Stimulated activated CD8-positive, alpha-beta memory T cell treated with anti-CD3 and anti-CD28 coated beads, Interleukin-4, amount 100 ng/mL, for 4 hours (primary cell): ENCODE data around the gene DNAH12.

Source experiments
- DNase-seq, 2 donors: peaks; one replicate each; pipeline ENCODE4 v3.0.0-alpha.2; 2020; ENCODE audit warnings: low read depth in 2 of 2, low spot score in 1 of 2

Gene DNAH12, protein sequence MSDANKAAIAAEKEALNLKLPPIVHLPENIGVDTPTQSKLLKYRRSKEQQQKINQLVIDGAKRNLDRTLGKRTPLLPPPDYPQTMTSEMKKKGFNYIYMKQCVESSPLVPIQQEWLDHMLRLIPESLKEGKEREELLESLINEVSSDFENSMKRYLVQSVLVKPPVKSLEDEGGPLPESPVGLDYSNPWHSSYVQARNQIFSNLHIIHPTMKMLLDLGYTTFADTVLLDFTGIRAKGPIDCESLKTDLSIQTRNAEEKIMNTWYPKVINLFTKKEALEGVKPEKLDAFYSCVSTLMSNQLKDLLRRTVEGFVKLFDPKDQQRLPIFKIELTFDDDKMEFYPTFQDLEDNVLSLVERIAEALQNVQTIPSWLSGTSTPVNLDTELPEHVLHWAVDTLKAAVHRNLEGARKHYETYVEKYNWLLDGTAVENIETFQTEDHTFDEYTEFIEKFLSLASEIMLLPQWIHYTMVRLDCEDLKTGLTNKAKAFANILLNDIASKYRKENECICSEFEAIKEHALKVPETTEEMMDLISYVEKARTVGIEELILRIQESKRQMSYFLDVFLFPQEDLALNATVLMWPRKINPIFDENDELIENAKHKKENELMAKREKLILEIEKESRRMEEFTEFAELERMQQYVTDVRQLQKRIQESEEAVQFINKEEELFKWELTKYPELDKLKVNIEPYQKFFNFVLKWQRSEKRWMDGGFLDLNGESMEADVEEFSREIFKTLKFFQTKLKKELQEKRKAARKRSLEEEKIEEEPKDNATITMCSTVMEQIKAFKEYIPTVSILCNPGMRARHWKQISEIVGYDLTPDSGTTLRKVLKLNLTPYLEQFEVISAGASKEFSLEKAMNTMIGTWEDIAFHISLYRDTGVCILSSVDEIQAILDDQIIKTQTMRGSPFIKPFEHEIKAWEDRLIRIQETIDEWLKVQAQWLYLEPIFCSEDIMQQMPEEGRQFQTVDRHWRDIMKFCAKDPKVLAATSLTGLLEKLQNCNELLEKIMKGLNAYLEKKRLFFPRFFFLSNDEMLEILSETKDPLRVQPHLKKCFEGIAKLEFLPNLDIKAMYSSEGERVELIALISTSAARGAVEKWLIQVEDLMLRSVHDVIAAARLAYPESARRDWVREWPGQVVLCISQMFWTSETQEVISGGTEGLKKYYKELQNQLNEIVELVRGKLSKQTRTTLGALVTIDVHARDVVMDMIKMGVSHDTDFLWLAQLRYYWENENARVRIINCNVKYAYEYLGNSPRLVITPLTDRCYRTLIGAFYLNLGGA (N-terminal part only)

DNA sequence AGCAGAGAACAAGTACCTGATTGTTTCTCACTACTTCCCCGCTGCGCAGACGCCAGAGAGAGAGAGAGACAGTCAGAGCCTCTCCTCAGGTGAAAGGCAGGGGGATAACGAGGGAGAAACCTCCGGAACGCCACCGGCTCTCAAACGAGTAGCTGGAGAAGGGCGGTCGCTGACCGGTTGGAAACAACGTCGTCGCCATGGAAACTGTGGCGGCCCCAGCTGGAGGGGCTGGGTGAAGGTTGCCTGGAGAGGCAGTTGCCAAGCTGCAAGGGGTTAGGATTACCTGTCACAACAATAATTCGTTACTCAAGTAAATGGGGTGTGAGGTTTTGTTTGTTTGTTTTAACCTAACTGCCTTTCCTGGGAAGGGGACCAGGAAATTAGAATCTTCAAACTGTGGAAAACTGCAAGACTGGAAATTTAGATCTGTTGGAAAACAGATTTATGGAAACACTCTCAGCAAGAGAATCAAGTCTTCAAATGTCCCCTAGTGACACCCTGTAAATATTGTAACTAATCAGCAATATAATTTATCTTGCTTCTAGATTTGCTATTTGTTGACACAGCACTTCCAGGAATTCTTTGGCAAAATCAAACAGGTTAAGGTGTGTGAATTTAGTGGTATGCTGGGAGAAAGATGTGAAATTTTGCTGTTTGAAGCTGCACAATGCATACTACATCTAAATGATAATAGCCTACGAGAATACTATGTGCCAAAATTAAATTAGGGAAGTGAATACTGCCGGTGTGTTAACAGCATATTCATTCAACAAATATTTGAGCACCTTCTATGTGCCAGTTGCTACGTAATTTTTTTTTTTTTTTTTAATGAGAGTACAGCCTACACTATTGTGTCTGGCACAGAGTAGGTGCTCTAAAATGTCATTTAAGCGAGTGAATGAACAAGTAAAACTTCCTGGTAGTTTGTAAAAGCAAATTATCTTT lies at the start of gene DNAH12:
Gene DNAH12, minus strand, starts transcription at position 164 of the 945 bp plus-strand sequence. CDS start 1,474 bp downstream, outside the sequence.
- DNase-seq = no peak

DNA sequence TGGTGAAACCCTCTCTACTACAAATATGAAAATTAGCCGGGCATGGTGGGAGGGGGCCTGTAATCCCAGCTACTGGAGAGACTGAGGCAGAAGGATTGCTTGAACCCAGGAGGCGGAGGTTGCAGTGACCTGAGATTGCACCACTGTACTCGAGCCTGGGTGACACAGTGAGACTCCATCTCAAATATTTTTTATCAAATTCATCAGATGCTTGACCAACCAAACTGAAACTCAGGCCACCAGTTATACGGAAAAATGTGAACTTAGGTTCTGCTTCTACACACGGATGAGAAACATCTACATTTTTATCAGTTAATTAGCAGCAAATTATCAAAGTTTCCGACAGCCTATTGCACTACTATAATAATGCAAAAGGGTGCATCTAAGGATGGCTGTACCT lies 48.2 kb upstream of the DNAH12 start:
- DNase-seq = no peak

DNA sequence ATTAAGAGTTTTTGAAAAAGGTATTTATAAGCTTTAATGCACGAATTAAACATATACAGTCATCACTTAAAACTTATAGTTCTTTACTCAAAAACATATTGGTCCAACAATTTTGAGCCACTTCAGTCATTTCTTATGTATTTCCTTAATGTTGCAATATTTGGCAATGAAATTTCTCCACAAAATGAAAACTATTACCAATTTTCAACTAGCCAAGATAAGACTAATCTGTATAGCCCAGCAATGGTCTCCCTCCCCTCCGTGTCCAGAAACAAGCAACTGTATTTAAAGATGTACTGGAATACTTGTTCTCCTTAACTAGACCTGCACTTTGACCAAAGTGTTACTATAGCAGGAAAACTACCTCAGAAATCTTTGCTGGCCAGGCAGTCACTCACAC lies 43.8 kb upstream of the DNAH12 start:
- no peak for DNase-seq

DNA sequence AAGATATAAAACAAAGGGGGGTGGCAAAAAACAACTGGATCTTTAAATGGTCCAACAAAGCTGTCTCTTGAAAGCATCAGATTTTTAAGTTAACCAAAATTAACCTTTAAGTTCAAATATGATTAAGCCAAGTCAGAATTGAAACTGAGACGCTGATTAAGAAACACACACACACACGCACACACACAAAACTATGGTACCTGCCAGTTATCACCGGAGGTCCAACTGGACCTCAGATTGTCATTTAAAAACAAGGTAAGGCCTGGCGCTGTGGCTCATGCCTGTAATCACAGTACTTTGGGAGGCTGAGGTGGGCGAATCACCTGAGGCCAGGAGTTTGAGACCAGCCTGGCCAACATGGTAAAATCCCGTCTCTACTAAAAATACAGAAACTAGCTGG lies 42.6 kb upstream of the DNAH12 start:
- no peak for DNase-seq

DNA sequence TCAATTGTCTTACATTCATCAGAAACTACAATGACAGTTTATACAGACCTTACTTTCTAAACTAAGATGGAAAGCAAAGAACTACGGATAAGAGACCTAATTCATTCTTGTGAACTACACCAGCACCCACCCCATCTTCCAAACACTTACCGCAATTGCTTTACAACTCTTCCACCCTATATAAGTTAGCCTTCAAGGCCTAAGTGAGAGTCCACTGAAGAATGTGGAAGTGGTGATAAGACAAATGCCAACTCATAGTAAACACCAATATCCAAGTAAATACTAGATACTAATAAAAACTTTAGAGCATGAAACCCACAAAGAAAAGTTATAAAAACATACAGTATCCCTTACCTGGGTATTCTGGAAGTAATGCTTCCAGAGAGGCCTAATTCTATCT lies 39.4 kb upstream of the DNAH12 start:
- no peak for DNase-seq

DNA sequence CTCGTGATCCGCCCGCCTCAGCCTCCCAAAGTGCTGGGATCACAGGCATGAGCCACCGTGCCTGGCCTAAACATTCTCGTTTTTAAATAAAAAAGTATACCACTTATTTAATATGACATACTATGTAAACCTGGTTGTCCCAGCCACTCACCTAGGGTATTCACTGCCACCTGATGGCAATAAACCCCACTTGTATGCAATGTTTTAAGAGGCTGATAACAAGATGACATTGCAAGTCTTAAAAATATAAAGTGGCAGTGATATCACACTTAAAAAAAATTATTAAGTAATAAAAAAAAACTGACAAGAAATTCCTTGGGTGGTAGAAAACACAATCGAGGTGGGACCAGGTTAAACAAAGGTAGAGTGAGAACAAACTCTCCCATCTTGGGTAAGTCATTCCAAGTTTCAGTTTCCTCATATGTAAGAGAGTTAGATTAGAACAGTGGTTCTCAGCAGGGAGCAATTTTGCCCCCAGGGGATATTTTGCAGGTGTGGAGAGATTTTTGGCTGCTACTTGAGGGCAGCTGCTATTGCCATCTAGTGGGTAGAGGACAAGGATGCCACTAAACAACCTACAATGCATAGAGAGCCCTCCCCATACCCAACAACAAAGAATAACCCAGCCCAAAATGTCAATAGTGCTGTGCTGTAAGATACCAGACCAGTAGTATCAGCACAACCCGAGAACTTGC lies 38.5 kb upstream of the DNAH12 start:
- no peak for DNase-seq

DNA sequence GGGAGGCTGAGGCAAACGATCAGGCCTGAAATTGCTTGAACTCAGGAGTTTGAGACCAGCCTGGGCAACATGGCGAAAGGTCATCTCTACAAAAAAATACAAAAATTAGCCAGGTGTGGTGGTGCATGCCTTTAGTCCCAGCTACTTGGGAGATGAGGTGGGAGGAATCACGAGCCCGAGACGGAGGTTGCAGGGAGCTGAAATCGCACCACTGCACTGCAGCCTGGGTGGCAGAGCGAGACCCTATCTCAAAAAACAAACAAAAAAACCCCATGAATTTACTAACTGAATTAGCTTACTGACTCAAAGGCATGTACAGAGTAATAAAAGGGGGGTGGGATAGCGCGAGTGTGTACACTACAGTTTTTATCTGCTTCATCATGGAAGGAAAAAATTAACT lies 33.7 kb upstream of the DNAH12 start:
- DNase-seq = no peak

DNA sequence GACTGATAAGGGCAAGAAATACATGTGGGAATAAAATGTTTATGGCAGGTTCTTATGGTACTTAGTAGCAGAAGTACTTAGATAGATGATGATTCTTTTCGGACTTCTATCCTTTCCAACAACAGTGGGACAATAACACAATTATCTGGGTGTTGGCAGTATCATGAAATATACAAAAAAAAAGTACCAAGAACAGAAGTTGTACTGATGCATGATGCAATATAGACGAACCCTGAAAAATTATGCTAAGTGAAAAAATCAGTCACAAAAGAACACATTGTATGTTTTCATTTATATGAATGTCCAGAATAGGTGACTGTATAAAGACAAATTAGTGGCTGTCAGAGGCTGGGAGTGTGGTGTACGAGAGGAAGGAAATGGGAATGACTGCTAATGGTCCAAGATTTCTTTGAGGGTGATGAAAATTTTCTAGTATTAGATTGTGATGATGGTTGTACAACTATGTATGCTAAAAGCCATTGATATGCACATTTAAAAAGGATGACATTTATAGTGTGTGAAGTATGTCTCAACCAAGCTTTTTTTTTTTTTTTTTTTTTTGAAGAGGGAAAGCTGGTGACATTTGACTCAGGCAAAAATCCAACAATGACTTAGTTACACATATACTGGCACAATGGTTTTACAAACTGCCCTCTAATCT lies 32.0 kb upstream of the DNAH12 start:
- DNase-seq = no peak

DNA sequence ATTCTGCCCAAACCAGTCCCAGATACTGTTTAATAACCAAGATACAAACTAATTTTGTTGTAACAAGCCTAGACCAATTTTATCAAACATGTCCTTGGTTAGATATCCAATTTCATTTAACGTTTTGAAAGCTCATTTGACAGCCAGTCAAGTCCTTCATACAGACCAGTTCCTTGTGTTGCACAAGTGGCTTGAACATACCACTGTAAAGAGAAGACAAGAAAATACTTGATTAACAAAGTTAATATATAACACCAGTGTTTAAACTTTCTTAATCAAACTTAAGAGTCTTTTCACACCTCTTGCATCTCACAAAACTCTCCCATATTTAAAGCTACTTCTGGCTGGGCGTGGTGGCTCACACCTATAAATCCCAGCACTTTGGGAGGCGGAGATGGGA lies 28.0 kb upstream of the DNAH12 start:
- DNase-seq = no peak

DNA sequence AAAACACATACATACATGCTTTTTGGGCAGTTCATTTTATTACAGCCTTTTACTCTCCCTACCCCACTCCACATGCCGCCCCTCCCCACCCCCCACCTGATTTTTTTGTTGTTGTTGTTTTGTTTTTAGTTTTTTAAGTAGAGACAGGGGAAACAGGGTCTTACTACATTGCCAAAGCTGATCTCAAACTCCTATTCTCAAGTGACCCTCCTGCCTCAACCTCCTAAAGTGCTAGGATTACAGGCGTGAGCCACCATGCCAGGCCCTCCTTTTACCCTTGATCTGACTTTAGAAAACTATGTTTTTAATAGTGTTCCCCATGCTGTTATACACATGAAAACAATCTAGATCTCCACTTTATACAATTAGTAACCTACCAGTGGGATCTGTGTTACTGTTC lies 26.7 kb upstream of the DNAH12 start:
- no peak for DNase-seq

DNA sequence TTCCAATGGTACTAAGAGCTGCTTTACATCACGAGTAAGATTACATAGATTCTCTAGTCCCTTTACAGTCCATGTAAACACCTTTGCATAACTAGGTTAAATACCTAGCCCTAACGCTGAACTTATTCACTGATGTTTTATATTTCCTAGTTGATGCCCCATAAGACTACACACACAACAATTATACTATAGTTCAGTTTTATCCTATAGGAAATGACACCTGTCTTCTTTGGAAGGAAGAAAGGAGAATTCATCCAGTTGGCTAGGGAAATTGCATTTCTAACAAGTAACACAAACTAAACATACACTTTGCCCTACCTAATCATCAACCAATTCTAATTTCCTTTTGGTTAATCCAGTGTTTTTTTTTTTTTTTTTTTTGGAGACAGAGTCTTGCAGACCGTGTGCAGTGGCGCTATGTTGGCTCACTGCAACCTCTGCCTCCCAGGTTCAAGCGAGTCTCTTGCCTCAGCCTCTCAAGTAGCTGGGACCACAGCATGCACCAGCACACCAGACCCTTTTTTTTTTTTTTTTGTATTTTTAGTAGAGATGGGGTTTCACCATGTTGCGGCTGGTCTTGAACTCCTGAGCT lies 25.8 kb upstream of the DNAH12 start:
- no peak for DNase-seq

DNA sequence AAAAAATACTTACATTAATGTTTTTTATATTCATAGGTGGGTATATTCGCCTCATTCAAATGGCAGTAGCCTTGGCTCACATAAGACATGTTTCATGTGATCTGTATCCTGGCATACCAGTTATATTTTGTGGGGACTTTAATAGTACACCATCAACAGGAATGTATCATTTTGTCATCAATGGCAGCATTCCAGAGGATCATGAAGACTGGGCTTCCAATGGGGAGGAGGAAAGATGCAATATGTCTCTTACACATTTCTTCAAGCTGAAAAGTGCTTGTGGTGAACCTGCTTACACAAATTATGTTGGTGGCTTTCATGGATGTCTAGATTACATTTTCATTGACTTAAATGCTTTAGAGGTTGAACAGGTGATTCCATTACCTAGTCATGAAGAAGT lies 15.4 kb upstream of the DNAH12 start:
- DNase-seq = no peak

DNA sequence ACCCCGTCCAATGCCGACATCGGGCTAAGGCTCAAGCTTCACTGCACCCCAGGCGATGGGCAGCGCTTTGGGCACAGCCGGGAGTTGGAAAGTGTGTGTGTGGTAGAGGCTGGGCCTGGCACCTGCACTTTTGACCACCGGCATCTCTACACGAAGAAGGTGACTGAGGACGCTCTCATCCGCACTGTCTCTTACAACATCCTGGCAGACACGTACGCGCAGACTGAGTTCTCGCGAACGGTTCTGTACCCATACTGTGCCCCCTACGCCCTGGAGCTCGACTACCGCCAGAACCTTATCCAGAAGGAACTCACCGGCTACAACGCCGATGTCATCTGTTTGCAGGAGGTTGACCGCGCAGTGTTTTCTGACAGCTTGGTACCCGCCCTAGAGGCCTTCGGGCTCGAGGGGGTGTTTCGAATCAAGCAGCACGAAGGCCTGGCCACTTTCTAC lies 13.0 kb upstream of the DNAH12 start:
- no peak for DNase-seq

DNA sequence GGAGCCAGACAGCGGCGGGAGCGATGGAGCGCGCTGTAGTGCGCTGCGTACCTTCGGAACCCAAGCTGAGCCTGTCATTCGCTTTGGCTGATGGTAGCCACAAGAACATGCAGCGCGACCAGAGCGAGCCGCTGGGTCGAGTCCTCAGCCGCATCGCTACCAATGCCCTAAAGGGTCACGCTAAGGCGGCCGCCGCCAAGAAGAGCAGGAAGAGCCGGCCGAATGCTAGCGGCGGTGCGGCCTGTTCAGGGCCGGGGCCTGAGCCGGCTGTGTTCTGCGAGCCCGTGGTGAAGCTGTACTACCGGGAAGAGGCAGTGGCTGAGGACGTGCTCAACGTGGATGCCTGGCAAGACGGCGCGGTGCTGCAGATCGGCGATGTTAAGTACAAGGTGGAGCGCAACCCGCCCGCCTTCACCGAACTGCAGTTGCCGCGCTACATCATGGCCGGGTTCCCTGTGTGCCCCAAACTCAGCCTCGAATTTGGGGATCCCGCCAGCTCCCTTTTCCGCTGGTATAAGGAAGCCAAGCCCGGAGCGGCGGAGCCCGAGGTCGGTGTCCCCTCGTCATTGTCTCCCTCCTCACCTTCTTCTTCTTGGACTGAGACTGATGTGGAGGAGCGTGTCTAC lies 12.4 kb upstream of the DNAH12 start:
- DNase-seq = no peak

DNA sequence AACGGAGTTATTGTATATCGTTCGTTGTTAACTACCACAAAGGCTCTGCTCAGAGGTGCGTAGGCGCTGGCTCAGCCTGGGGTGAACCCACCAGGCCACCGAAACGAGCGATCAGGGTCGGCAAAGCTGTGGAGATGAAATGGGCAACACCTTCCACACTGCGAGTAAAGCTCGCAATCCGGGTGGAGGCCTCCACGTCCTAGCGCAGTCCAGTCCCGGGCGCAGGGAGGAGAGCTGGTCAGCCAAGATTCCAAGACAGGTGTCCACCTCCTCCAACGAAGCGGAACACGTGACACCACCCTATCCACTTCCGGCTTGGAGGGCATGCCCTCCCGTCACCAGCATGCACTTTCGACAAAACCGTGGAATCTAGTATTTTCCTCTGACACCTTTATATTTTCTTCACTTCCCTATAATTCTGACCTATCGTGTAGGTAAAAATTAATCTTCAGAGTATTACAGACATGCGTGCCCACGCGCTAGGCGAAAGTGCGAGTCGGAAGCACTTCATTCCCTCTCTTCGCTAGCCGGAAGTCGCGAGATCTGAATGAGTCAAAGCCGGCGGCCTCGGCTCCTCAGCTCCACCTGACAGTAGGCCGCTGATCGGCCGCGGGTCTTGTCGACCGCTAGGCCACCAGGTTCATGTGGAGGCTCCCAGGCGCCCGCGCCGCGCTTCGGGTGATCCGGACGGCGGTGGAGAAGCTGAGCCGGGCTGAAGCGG lies 11.8 kb upstream of the DNAH12 start, which contains the start of gene PDE12:
Gene PDE12, plus strand, starts transcription at position 537 of the 721 bp plus-strand sequence. Its CDS starts 106 bp downstream, at position 643.
- peak; percentile 59 to 71 for DNase-seq

DNA sequence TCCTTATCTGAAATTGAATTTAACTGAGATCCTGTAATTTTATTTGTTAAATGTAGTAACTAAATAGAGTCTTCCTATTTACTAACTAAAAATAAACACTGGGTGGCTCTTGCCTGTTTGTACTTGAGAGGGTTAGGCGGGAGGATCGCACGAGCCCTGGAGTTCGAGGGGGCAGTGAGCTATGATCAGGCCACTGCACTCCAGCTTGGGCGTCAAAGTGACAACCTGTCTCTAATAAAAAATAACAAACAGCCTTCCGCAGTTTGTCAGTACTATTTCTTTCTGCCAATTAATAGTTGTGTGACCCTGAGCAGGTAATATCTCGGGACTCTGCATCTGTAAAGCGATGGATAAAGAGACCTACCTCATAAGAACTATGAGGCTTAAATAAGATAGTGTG lies 11.2 kb upstream of the DNAH12 start:
- DNase-seq = no peak

DNA sequence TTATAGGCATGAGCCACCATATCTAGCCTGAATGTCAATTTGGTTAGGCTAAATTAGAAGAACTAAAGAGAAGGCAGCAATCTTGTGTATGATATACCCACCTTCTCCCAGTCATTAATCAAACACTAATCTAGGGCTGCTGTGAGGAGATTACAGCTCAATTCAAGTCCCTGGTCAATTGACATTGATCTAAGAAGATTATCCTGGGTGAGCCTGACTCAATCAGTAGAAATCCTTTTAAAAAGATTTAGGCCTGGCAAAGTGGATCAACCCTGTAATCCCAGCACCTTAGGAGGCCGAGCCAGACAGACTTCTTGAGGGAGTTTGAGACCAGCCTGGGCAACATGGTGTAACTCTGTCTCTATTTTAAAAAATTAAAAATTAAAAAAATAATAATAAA lies 2.5 kb upstream of the DNAH12 start:
- DNase-seq = no peak
